NOMO-1 treated with dmso at 0.1 percent for 144 hours (cell line): Measurements from ENCODE around the gene COL13A1.

Source experiments
- DNase-seq: peaks from one replicate; lab custom pipeline; 2025; ENCODE audit not compliant: unreplicated experiment; lab: John Stamatoyannopoulos, UW

Gene COL13A1

DNA sequence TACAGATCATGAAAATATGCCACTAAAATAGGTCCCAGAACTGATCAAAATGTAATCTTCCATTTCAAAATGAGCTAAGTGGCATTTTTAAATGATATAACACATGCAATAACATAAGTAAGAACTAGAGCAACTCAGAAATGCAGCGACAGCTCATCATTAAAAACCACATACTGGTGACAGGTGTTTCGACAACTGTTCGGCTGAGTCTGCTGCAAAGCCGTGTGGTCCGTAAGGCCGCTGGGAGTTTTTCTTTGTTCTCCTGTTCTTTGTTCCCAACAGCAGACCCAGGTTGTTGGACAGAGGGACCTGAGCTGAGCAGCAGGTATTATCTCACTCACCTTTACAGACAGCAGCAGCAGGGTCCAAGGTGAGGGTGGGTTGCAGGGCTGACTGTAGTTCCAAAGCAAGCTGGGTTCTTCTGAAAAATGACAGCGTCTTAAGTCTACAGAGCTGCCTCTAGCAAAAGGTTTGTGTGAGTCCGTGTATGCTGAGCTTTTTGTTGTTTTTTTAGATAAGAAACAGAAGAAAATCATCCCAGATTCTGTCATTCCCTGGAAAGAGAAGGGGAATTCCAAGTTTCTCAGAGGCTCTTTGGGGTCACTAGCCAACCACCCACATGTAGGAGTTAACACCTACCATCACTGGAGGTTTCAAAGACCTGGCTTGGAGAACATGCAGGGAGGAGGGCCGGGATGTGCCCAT lies 205.6 kb downstream of the COL13A1 start:
- DNase-seq, result no peak
